Measurements from ENCODE around the gene ACBD6.

- TF ChIP-seq GABPA (IDR thresholded peaks at IDR 0.05; ENCODE audit: low read depth) (no peak), MXI1 (IDR thresholded peaks at IDR 0.05; ENCODE audit: low read depth, low read length) (no peak), IRF3 (IDR thresholded peaks at IDR 0.05) (no peak), POLR2A (IDR thresholded peaks at IDR 0.05; ENCODE audit: low read depth, low read length) (no peak), CTCF (IDR thresholded peaks at IDR 0.05 in 2 of 3, conservative IDR thresholded peaks at IDR 0.05 in 1 of 3; ENCODE audit: control insufficient read depth in 2 of 3, extremely low read depth in 1 of 3, insufficient read depth in 1 of 3, low read depth in 3 of 3, low read length in 3 of 3) (no peak), YY1 (IDR thresholded peaks at IDR 0.05; ENCODE audit: low read depth, low read length) (no peak), POLR2AphosphoS5 (IDR thresholded peaks at IDR 0.05; ENCODE audit: low read length) (no peak), ZBTB4 (CRISPR knock-in tag; IDR thresholded peaks at IDR 0.05) (no peak), NFYA (IDR thresholded peaks at IDR 0.05; ENCODE audit: borderline replicate concordance, low read depth, low read length) (no peak)
Observed at GRCh38 chr1:180387413-180387812, 115.0 kb downstream of the ACBD6 start.

Measured in GM12878 (cell line).